Fibroblast of skin of scalp (primary cell): ENCODE data around the gene PTPN11.
"Not testable (repeated sequence)": the region's sequence is repeated elsewhere in the genome, so short reads cannot be mapped to it uniquely, and the experiment has no call there.

Experiments used
- DNase-seq: peaks from one replicate; pipeline ENCODE4 v3.0.0-alpha.2; 2013

The PTPN11 gene

GRCh38 chr12:112409064-112409905 lies 9.5 kb upstream of the PTPN11 start, which contains the start of gene RPL6:
Gene RPL6 (minus strand): TSS chr12:112409605. CDS start chr12:112408656, 949 bp downstream.
- peak; percentile 96 for DNase-seq

DNA sequence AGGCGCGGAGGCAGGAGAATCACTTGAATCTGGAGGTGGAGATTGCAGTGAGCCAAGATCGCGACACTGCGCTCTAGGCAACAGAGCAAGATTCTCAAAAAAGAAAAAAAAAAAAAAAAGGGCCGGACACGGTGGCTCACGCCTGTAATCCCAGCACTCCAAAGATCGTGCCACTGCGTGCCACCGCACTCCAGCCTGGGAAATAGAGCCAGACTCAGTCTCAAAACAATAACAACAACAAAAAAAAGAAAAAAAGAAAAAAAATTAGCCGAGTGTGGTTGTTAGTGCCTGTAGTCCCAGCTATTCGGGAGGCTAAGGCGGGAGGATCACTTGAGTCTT lies 8.9 kb upstream of the PTPN11 start:
- DNase-seq: no peak

- no peak for DNase-seq
Measured at GRCh38 chr12:112413855-112414625, 4.7 kb upstream of the PTPN11 start.

GRCh38 chr12:112415457-112415856 lies 3.3 kb upstream of the PTPN11 start:
- not testable (repeated sequence) for DNase-seq

DNA sequence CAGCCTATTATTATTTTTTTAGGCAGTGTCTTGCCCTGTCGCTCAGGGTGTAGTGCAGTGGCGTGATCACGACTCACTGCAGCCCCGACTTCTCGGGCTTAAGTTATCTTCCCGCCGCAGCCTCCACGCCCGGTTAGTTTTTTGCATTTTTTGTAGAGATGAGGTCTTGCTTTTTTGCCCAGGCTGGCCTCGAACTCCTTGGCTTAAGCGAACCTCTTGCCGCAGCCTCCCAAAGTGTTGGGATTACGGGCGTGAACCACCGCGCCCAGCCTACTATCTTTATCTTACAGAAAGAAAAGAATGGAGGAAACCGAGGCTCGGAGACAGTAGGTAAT lies 507 bp upstream of the PTPN11 start:
- DNase-seq: peak; percentile 7

DNA sequence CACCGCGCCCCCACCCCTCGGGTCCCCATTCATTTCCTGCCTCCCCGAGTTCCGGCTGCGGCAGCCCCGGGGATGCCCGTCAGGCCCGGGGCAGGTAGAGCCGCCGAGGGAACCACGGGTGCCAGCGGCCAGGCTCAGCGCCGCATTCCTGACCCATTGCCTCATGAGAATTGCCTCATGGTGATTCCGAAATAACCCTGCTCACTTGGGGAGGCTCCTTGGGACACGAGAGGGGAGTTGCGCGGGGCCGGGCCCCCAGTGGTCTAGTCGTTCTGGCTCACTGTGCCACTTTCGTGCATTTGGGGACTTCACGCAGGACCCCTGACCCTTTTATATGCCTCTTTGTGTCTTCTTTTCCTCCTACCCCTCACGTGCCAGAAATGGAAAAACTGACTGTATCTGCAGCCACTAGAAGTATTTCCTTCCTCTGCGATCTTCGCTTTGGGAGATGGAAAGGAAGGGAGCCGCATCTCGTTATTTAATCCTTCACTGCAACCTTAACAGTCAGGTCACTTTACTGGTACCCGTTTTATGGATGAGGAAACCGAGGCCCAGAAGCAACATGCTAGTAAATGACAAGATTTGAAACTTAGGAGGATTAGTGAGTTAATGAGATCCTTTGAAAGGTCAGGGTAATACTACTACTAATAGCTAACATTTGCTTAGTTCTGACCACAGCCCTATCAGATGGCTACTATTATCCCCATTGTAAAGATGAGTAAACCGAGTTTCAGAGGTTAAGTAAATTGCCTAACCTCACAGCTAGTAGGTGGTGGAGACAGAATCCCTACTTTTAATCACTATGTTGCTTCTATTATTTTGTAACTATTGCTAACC lies 768 bp downstream of the PTPN11 start:
- DNase-seq: peak; percentile 82

DNA sequence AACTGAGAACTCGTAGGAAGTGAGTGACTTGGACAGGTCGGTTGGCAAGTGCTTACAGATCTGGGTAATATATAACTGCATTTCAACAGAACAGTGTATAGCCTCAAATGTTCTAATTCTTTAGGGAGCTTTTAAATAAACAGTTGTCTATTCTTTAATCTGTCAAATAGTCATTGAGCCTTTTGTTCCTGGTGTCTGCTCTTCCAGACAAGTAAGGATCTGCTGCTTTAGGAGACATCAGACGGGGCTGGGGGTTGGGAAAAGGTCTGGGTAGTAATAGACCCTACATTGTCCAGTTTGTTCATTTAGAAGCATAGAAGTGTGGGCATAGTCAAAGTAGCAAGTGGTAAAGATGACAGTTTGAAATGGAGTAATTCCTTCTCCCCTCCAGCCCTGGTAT lies 2.0 kb downstream of the PTPN11 start:
- no peak for DNase-seq

DNA sequence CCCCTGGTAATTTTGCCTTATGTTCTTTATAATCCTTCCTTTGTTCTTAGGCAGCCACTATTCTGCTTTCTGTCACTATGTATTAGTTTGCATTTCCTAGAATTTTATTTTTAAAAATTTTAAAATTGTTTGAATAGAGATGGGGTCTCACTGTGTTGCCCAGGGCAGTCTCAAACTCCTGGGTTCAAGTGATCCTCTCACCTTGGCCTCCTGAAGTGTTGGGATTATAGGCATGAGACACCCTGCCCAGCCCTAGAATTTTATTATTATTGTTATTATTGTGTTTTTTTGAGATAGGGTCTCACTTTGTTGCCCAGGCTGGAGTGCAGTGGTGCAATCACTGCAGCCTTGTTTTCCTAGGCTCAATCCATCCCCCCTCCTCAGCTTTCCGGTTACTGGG lies 2.6 kb downstream of the PTPN11 start:
- no peak for DNase-seq

- no peak for DNase-seq
Measured at GRCh38 chr12:112422531-112422930, 3.8 kb downstream of the PTPN11 start.

DNA sequence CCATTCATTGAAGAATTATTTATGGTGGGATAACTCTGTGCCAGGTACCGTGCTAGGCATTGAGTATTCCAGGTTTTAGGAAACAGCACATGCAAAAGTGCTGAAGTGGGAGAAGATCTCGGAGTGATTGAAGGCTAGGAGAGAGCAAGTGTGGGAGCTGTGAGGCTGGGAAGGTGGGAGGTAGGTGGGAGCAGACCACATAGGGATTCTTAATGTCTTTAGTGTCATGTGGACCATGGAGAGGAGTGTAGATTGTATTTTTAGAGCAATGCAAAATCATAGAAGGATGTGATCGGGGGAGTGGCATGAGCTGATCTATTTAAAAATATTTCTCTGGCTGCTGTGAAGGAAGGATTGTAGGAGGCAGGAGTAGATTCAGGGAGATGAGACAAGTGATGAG lies 5.4 kb downstream of the PTPN11 start:
- DNase-seq: no peak

- no peak for DNase-seq
Measured at GRCh38 chr12:112425582-112426382, 7.0 kb downstream of the PTPN11 start.

DNA sequence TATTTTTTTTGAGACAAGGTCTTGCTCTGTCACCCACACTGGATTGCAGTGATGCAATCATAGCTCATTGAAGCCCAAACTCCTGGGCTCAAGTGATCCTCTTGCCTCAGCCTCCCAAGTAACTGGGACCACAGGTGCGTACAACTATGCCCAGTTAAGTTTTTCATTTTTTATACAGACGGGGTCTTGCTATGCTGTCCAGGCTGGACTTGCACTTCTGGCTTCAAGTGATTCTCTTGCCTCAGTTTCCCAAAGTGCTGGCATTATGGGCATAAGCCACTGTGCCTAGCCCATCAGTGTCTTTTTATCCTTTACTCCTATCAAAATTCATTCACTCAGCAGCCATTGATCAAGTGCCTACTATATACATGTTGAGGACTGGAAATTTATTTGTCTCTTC lies 9.0 kb downstream of the PTPN11 start:
- DNase-seq: no peak

GRCh38 chr12:112430929-112431328 lies 12.2 kb downstream of the PTPN11 start:
- no peak for DNase-seq

GRCh38 chr12:112431965-112432364 lies 13.2 kb downstream of the PTPN11 start:
- no peak for DNase-seq

DNA sequence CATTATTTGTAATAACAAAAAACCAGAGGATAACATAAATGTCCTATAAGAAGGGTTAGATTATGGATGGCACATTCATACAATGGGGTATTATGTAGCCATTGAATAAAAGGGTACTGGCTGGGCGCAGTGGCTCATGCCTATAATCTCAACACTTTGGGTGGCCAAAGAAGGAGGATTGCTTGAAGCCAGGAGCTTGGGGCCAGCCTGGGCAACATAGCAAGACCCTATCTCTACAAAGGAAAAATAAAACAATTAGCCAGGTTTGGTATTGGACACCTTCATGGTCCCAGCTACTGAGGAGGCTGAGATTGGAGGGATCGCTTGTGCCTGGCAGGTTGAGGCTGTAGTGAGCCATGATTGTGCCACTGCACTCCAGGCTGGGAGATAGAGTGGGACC lies 14.8 kb downstream of the PTPN11 start:
- DNase-seq: no peak

DNA sequence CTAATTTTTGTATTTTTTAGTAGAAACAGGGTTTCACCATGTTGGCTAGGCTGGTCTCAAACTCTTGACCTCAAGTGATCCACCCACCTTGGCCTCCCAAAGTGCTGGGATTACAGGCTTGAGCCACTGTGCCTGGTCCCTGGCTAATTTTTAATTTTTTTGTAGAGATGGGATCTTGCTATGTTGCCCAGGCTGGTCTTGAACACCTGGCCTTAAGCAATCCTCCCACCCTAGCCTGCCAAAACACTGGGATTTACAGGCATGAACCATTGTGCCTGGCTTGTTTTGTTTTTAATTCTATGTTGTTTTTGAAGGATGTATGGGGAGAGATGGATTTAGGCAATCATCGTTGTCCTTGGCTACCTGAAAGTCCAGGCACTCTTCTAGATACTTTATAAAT lies 19.9 kb downstream of the PTPN11 start:
- not testable (repeated sequence) for DNase-seq

GRCh38 chr12:112439769-112440168 lies 21.0 kb downstream of the PTPN11 start:
- DNase-seq: no peak

- DNase-seq: not testable (repeated sequence)
Measured at GRCh38 chr12:112440653-112441052, 21.9 kb downstream of the PTPN11 start.

DNA sequence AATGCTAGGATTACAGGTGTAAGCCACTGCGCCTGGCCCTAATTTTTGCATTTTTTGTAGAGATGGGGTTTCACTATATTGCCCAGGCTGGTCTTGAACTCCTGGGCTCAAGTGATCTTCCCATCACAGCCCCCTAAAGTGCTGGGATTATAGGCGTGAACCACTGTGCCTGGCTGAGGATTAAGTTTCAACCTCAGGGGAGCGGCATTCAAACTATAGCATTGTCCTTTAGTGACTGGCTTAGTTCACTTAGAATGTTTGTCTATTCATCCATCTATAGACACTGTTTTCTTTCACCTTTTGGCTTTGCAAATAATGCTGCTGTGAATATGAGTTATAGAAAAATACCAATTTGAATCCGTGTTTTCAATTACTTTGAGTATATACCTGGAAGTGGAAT lies 25.2 kb downstream of the PTPN11 start:
- DNase-seq: no peak

- no peak for DNase-seq
Measured at GRCh38 chr12:112446008-112446725, 27.4 kb downstream of the PTPN11 start.

- no peak for DNase-seq
Measured at GRCh38 chr12:112447106-112447505, 28.4 kb downstream of the PTPN11 start.

DNA sequence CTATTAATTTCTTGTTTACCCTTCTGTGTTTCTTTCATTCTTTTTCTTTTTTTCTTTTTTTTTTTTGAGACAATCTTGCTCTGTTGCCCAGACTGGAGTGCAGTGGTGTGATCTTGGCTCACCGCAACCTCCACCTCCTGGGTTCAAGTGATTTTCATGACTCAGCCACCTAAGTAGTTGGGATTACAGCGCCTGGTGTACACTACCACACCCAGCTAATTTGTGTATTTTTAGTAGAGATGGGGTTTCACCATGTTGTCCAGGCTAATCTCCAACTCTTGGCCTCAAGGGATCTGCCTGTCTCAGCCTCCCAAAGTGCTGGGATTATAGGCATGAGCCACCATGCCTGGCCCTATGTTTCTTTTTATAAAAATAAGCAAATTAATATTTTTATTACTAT lies 29.4 kb downstream of the PTPN11 start:
- not testable (repeated sequence) for DNase-seq
